ENCODE results near the gene TNS3. TPM values are rescaled to one million over a fixed set of nuclear protein-coding genes. Genes with fewer than 3 reads are reported as not detected.

The TNS3 gene
- polyA plus RNA-seq, 1 of the 3 experiments (the other 2 are of a cell fraction), result 72.3 TPM

GRCh38 chr7:47352394-47352968 lies 229.4 kb downstream of the TNS3 start:
- no peak overlapping the region for H3K4me2 ChIP-seq
- H4K20me1 ChIP-seq (ENCODE audit: insufficient read depth), result peaks cover 58% of the 10 kb centered on the region
- no peak overlapping the region for H2AFZ ChIP-seq (ENCODE audit: low read depth)
- no peak overlapping the region for H3K27ac ChIP-seq (ENCODE audit: low read depth in 2 of 2, low read length in 1 of 2)
- TF ChIP-seq JUND (IDR thresholded peaks at IDR 0.05) (no peak), MXI1 (IDR thresholded peaks at IDR 0.05; ENCODE audit: low read depth, low read length) (no peak), CTCF (IDR thresholded peaks at IDR 0.05) (no peak), MAX (IDR thresholded peaks at IDR 0.05; ENCODE audit: low read depth) (no peak), TAF1 (IDR thresholded peaks at IDR 0.05; ENCODE audit: borderline replicate concordance, low read depth, low read length) (no peak), FOXJ3 (CRISPR knock-in tag; IDR thresholded peaks at IDR 0.05) (no peak), TCF12 (IDR thresholded peaks at IDR 0.05) (no peak), RCOR1 (IDR thresholded peaks at IDR 0.05; ENCODE audit: low read length) (no peak), SIN3A (IDR thresholded peaks at IDR 0.05; ENCODE audit: borderline replicate concordance, low read depth, low read length) (no peak), PBX3 (IDR thresholded peaks at IDR 0.05) (no peak), GABPA (IDR thresholded peaks at IDR 0.05; ENCODE audit: low read depth) (no peak), GATA2 (CRISPR knock-in tag; IDR thresholded peaks at IDR 0.05) (no peak), TEAD4 (IDR thresholded peaks at IDR 0.05; ENCODE audit: borderline replicate concordance, insufficient read depth) (no peak)
- POLR2A ChIA-PET, result no interaction called here
- no peak overlapping the region for H3K4me3 ChIP-seq (ENCODE audit: low read depth in 2 of 2, low read length in 1 of 2)
- H3K79me2 ChIP-seq (ENCODE audit: insufficient read depth), result no peaks in the 10 kb centered on the region; the same call in 1 of the 2 replicates
- H3K36me3 ChIP-seq (replicated peaks in 1 of 2; ENCODE audit: control insufficient read depth in 1 of 2, insufficient read depth in 2 of 2, low read length in 1 of 2), result peaks cover 9 to 30% of the 10 kb centered on the region in 2 experiments
- H3K27me3 ChIP-seq (ENCODE audit: insufficient read depth), result no peaks in the 10 kb centered on the region
- DNase-seq, result no peak
- peaks cover 0 to 16% of the 10 kb centered on the region in 2 experiments; a peak in 1 of 4 replicates for H3K4me1 ChIP-seq (ENCODE audit: control insufficient read depth in 1 of 2, insufficient read depth in 2 of 2, low read depth in 1 of 2, low read length in 1 of 2)
- no peaks in the 10 kb centered on the region for H3K9me3 ChIP-seq
- no peaks in the 10 kb centered on the region for H3F3A ChIP-seq (replicated peaks; ENCODE audit: insufficient read depth)
- 97% methylated on average over 8 of the region's 8 CpGs for WGBS (ENCODE audit: low lambda C conversion rate)
- no peaks in the 10 kb centered on the region for H3K9me2 ChIP-seq
- H3K9ac ChIP-seq, result no peak overlapping the region
- CTCF ChIA-PET, result interaction anchor here (1.3 to 3.7 kb wide), 3 partner anchors 9 to 86 kb away, joined by 3 to 16 read pairs (median 4); no protein-coding TSS in a partner anchor

Measured in SK-N-SH (cell line).